HG02610 (cell line): Measurements from ENCODE around the gene BAHD1.

Experiments
- ATAC-seq: cut with Tn5 transposase; IDR thresholded peaks from one replicate; pipeline ENCODE4 v1.9.1; 2021; ENCODE audit warnings: mild to moderate bottlenecking, moderate library complexity; ENCODE audit not compliant: unreplicated experiment

BAHD1 gene

DNA sequence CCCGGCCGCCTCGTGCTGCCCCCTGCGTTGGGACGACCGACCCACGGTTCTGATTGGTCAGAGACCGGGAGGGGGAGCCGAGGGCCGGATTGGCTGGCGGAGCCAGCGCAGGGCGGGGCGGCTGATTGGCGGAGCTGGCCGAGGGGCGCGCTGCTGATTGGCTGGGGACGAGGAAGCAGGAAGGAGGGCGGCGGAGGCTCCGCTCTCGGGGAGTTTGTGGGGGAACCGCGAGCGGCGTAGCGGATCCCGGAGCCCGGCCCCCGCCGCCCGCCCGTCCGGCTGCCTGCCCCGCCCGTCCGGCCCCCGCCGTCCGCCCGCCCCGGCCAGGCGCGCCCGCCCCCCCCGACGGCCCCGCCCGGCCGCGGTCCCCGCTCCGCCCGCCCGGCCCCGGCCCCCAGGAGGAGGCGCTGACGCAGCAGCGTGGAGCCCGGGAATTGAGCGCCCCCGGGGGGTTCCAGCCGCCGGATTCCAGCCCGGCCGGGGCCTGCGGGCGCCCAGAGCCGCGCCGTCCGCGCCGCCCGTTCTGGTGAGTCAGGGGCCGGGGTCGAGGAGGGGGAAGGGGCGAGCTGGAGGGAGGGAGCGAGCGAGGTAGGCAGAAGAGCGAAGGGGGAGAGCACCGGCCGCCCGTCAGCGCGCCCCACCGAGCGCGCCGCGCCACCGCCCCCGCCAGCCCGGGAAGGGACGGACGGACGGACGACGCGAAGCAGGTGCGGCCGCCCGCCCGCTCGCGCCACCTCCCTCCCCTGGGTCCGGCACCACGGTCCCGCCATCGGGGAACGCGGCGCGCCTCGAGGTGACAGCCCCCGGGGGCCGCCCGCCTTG lies at the start of gene BAHD1:
Gene BAHD1, plus strand, starts transcription at position 211 of the 822 bp plus-strand sequence. CDS start 17,512 bp downstream, outside the sequence.
- peak; percentile 91 for ATAC-seq

DNA sequence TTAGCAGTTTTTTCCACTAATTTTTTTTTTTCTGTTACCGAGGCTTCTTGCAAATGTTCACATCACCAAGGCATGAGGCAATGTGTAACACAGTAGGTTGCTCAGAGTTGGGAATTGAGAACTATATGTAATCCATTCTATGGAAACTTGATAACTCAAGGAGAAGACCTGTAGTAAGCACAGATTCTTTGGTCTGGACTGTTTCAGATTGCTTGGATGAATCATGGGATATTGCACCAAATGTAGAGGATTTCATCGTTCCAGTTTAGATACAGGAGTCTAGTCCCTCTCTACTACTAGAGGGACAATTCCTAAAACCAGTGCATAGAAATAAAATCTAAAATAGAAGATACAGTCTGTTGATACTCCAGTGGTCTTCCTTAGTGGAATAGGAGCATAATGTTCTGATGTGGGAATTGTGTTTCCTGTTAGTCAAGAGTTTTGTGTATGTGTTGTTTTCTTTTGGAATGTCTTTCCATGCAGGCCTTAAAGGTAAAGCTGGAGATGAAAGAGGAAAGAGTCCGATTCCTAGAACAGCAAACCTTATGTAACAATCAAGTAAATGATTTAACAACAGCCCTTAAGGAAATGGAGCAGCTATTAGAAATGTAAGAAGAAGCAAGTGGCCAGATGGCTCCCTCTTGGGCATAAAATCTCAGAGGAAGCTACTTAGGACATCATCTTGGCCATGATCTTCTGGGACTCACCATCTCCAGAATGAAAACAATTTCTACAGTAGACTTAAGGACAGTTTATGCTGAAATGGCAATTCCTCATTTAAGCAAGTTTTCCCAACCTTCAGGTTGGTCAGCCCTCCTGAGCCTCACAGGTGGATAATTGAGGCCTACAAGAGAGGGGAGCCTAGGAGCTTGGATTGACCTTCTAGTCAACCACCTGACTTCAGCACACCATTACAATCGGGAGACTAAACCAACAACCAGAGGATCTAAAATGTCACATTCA lies 47.5 kb upstream of the BAHD1 start:
- ATAC-seq, result no peak

DNA sequence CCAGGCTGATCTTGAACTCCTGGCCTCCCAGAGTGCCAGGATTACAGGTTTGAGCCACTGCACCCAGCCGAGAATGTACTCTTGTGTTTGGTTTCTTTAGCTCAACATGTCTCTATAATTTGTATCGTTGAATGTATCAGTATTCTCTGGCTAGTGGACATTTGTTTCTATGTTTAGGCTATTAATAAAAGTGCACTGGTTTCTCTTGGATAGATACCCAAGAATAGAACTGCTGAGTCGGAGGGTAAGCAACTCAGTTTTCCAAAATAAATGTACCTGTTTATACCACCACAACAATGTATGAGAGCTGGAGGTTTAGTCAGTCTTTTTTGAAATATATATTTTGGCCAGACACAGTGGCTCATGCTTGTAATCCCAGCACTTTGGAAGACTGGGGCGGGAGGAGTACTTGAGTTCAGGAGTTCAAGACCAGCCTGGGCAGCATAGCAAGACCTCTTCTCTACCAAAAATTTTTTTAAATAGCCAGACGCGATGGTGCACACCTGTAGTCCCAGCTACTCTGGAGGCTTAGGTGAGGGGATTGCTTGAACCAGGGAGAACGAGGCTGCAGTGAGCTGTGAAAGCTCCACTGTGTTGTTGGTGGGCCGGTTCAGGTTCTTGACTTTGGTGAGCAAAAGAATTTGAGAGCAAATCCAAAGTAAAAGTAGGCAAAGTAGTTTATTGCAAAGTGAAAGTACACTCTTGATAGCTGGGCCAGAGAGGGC lies 42.9 kb upstream of the BAHD1 start:
- ATAC-seq, result no peak

DNA sequence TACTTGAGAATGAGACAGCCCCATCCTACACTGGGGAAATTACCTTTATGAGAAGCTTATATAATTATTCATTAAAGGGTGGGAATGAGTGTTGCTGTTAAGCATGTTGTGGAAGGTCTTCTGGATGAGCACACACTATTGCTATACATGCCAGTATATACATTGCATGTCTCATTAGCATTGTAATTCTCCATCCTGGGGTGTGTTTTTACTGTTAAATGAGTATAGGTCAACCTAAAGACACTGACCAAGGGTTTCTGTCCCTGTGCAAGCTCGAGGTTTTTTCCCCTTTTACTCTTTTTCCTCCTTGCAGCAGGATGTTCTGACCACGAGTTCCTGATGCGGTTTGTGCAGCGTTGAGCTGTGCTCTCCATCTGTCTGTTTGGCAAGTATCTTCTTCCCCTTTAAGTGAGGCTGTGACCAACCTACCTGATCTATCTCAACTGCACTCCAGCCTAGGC lies 42.3 kb upstream of the BAHD1 start:
- ATAC-seq, result peak; percentile 75

DNA sequence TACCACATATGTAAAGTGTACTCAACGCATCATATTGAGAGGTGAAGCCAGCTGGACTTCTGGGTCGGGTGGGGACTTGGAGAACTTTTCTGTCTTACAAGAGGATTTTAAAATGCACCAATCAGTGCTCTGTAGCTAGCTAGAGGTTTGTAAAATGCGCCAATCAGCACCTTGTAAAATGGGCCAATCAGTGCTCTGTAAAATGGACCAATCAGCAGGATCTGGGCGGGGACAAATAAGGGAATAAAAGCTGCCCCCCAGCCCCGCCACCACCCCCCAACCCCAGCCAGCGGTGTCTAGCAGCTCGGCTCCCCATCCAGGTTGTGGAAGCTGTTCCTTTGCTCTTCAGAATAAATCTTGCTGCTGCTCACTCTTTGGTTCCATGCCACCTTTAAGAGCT lies 41.4 kb upstream of the BAHD1 start:
- ATAC-seq, result no peak

DNA sequence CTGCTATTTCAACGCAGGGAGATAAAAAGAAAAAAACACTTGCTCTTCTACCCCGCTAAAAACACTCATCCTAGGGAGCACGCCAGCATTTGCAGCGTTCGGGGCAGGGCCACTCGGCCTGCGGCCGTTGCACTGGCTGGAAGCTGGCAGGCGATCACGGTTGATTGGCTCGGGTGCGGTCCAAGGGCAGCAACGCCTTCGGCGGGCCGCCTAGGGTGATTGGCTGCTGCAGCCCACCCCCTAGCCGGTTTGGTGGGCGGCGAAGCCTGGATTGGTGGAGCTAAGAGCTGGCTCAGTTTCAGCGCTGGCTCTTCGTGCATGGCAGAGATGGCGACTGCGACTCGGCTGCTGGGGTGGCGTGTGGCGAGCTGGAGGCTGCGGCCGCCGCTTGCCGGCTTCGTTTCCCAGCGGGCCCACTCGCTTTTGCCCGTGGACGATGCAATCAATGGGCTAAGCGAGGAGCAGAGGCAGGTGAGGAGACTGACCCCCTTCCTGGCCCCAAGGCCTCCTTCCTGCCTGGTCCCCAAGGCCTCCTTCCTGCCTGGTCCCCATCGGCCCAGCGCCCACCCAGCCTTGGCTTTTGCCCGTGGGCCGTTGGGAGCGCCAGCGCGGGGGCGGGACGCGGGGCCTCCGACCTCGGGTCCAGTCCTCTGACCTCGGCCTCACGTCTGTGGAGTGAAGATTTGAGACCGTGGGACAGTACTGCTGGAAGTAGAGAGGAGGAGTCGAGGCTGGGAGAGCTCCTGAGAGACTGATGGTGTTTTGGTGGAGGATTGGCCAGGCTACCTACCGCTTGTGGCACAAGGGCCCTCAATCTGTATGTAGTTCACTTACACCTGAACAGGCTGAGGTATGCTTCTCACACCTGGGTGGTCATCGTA lies 35.0 kb upstream of the BAHD1 start, which contains the start of gene IVD:
Gene IVD, plus strand, starts transcription at position 295 of the 881 bp plus-strand sequence. Its CDS starts 33 bp downstream, at position 328.
- ATAC-seq, result peak; percentile 86

DNA sequence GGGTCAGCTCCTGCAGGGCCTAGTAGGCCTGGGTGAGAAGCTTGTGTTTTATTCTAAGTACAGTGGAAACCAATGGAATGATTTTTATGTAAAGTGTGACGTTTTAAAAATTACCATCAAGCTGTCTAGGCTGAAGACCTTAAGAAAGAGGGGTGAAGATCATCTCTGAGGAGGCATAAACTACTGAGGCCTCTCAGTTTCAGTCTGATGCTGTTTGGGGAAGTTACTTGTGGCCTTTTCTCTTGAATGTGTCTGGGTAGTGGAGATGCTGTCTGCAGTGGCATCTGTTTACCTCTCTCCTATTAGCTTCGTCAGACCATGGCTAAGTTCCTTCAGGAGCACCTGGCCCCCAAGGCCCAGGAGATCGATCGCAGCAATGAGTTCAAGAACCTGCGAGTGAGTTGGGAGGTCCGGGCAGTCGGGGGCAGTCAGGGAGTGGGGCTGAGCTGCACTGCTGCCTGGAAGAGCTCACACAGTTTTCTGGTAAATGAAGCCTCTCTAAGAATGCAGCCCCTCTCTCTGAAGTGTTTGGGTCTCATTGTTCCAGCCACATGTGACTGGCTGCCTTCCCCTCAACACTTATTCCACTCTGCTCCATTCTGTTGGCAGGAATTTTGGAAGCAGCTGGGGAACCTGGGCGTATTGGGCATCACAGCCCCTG lies 33.3 kb upstream of the BAHD1 start:
- ATAC-seq, result peak; percentile 69

DNA sequence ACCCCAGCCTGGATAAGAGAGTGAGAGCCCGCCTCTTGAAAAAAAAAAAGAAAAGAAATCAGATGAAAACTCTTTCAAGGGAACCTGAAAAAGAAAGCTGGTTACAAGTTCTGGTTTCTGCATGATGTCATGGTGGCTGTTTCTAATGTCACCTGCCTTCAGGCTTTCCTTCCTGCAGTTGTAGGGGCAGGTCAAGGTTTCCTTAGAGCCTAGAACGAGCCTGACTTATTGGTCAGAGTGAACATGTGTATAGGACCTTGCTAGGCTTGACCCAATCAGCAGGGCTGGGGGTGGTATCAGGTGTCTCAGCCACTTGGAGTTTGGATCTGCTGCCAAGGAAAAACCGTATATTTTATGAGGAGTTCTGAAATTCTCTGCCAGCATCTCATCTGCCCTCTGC lies 31.4 kb upstream of the BAHD1 start:
- no peak for ATAC-seq

DNA sequence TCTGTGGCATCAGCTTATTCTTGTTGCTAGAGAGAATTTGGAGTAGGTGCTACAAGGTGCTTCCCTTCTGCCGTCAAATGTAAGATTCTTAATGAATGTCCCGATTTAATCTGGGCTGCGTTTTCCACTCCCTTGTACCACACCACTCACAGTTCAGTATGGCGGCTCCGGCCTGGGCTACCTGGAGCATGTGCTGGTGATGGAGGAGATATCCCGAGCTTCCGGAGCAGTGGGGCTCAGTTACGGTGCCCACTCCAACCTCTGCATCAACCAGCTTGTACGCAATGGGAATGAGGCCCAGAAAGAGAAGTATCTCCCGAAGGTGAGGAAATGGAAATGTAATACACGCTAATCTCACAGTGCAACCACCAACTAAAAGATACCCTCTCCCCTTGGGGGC lies 30.3 kb upstream of the BAHD1 start:
- ATAC-seq, result no peak

DNA sequence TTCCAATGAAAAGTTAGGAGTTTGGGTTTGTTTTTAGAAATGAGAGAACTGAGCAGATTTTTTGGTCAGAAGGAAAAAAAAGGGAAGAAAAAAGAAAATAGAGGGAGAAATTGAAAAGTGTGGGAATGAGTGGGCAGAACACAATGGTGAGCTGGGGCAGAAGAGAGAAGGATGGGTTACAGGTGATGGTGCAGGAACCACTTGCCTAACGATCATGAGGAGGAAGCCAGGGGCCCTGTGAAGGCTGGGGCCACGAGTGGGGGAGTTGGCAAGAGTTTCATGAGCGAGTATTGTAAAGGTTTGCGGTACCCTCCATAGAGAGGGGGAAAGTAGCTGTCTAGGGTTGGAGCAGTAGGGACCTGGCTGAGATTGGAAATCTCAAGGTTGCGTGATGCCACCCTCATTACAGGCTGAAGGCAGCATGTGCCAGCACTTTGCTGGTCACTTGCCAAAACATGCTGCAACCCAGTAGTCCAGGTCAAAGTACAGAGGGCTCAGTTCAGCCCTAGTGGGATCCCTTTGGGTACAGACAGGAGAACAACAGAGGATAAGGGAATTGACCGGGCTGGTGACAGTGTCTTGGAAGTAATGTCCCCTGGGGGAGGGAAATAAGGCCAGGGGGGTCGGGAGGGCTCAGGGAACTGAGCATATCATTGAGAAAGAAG lies 28.5 kb upstream of the BAHD1 start:
- ATAC-seq, result no peak

DNA sequence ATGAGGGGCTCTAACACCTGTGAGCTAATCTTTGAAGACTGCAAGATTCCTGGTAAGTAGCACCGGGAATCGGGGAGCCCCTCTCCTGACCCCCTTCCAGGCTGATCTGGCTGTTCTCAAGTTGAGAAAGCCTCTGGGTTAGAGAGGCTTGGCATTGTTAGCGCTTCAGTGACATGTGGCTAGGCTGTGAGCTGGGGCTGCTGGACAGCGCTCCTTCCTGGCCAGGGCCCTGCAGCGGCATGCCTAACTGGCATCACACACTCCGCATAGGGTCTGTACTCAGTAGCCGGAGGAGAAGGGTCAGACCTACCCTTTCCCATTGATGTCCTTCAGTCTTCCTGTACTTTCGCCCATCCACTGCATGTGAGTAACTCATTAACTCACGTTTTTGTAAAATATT lies 27.7 kb upstream of the BAHD1 start:
- ATAC-seq, result no peak

DNA sequence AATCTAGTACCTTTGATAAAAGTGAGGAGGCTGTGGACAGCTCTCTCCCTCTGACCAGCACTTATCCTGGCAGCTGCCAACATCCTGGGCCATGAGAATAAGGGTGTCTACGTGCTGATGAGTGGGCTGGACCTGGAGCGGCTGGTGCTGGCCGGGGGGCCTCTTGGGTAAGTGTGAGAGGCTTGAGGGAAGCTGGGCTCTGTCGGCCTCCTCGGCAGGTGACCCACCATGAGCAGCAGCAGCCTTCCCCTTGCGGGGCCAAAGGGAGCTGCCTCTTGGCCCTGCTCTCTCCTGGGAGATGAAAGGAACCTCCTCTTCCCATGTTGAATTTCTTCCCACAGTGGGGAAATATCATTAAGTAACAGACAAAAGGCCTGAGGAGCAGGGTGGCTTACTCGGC lies 25.9 kb upstream of the BAHD1 start:
- ATAC-seq, result no peak

DNA sequence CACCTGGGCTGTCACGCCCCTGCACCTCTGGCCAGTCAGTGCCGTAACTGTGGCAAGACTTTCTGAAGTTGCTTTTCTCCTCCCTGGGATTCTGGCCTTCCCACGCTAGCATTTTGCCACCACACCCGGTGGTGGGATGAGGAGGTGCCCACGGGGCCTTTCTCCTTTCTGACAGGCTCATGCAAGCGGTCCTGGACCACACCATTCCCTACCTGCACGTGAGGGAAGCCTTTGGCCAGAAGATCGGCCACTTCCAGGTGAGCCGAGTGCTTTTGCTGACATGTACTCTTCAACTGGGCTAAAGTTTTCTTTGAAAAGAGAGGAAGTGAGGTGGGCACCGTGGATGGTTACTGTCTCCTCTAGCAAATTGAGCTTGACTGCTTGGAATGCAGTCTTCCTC lies 25.5 kb upstream of the BAHD1 start:
- no peak for ATAC-seq

DNA sequence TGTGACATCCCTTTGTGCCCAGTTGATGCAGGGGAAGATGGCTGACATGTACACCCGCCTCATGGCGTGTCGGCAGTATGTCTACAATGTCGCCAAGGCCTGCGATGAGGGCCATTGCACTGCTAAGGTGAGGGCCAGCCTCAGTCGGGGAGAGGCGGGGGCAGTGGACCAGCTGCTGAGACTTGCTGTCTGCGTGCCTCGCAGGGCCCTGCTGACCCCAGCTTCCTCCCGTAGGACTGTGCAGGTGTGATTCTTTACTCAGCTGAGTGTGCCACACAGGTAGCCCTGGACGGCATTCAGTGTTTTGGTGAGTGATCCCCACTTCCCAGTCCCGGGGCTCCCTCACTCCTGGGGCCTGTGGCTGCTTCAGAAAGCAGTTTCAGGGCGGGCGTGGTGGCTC lies 24.7 kb upstream of the BAHD1 start:
- no peak for ATAC-seq

DNA sequence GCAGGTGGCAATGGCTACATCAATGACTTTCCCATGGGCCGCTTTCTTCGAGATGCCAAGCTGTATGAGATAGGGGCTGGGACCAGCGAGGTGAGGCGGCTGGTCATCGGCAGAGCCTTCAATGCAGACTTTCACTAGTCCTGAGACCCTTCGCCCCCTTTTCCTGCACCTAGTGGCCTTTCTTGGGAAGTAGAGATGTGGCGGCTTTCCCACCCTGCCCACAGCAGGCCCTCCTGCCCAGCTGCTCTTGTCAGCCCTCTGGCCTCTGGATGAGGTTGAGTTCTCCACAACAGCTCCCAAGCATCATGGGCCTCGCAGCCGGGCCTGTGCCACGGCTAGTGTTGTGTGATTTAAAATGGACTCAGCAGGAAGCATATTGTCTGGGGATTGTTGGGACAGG lies 22.6 kb upstream of the BAHD1 start:
- ATAC-seq, result no peak

DNA sequence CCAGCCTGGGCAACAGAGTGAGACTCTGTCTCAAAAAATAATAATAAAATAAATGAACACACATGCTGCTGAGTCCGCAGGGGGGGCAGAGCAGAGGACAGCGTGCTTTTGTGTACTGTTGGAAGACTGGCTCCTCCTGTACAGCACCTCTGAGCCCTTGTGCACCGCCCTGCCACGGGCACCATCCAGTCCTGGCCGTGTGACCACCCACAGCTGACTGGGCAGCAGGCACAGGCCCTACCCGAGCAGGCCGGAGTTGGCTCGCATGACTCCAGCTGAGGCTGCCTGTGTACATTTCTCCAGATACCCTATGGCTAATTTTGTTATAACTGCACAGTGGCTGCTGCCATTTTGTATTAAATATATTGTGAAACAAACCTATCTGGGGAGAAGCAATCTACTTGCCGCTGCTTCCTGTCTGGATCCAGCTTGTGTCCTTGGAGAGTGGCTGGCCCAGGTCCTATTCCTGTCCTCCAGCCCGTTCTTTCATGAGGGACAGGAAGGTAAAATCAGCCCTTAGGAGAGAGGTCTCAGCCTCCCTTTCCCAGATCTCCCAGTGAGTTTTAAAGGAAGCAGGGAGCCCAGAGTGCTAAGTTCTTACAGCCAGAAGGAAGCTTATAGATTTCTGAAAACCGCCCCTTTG lies 20.6 kb upstream of the BAHD1 start:
- no peak for ATAC-seq

DNA sequence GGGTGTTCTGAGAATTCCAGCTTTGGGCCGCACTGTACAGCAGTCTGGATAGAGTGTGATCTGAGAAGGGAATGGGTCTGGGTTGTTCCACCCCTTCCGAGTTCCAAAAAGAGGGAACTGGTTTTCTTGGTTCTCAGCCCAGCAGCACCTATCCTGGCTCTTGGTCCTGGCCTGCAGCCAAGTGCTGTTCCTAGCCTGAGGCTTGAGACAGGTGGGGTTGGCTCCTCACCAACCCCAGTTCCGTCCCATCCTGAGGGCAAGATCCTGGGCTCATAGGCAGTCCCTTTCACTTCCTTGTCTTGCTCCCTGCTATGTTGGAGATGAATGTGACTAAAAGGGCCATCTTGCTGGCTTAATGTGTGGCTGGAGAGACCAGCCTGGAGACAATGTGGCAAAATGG lies 20.0 kb upstream of the BAHD1 start:
- ATAC-seq, result no peak
